Duodenal mucosa (tissue), 2 donors: ENCODE measurements around the gene SHOX.

Experiments used
- H3K27ac ChIP-seq: one replicate; pipeline ENCODE4 v1.7.0; 2013; ENCODE audit warnings: low read depth, low read length
- H3K27me3 ChIP-seq, 2 donors: one replicate each; pipeline ENCODE4 v1.7.0; 2013; ENCODE audit warnings: low read length in 2 of 2, control low read depth in 1 of 2; ENCODE audit not compliant: insufficient read depth in 2 of 2, control insufficient read depth in 1 of 2
- H3K36me3 ChIP-seq, 2 donors: one replicate each; pipeline ENCODE4 v1.7.0; 2013; ENCODE audit warnings: low read length in 2 of 2, control low read depth in 1 of 2; ENCODE audit not compliant: insufficient read depth in 2 of 2, control insufficient read depth in 1 of 2
- H3K4me1 ChIP-seq, 2 donors: one replicate each; pipeline ENCODE4 v1.7.0; 2013; ENCODE audit warnings: low read length in 2 of 2, control low read depth in 1 of 2; ENCODE audit not compliant: insufficient read depth in 2 of 2, control insufficient read depth in 1 of 2
- H3K4me3 ChIP-seq, 2 donors: one replicate each; pipeline ENCODE4 v1.7.0; 2013; ENCODE audit warnings: low read length in 2 of 2, low read depth in 1 of 2
- H3K9ac ChIP-seq, 2 donors: one replicate each; pipeline ENCODE4 v1.7.0; 2013; ENCODE audit warnings: low read length in 2 of 2, low read depth in 1 of 2
- H3K9me3 ChIP-seq, 2 donors: one replicate each; pipeline ENCODE4 v1.7.0; 2013; ENCODE audit warnings: low read length in 2 of 2, control low read depth in 1 of 2; ENCODE audit not compliant: control insufficient read depth in 1 of 2

SHOX gene

GRCh38 chrX:666762-667720, 36.5 kb downstream of the SHOX start:
- no peak overlapping the region for H3K4me3 ChIP-seq
- no peak overlapping the region for H3K27ac ChIP-seq
- H3K9me3 ChIP-seq = peaks cover 0 to 3% of the 10 kb centered on the region in 2 donors
- no peak overlapping the region for H3K9ac ChIP-seq
- no peaks in the 10 kb centered on the region for H3K4me1 ChIP-seq
- H3K36me3 ChIP-seq = no peaks in the 10 kb centered on the region
- H3K27me3 ChIP-seq = no peaks in the 10 kb centered on the region

GRCh38 chrX:670645-671044, 40.1 kb downstream of the SHOX start:
- no peaks in the 10 kb centered on the region for H3K36me3 ChIP-seq
- peaks cover 0 to 3% of the 10 kb centered on the region in 2 donors for H3K9me3 ChIP-seq
- no peak overlapping the region for H3K27ac ChIP-seq
- no peak overlapping the region for H3K4me3 ChIP-seq
- H3K9ac ChIP-seq = no peak overlapping the region
- no peaks in the 10 kb centered on the region for H3K27me3 ChIP-seq
- H3K4me1 ChIP-seq = no peaks in the 10 kb centered on the region

- no peak overlapping the region for H3K27ac ChIP-seq
- H3K4me1 ChIP-seq = no peaks in the 10 kb centered on the region
- H3K27me3 ChIP-seq = no peaks in the 10 kb centered on the region
- no peak overlapping the region for H3K4me3 ChIP-seq
- no peak overlapping the region for H3K9ac ChIP-seq
- no peaks in the 10 kb centered on the region for H3K36me3 ChIP-seq
- H3K9me3 ChIP-seq = no peaks in the 10 kb centered on the region
These were observed 42.3 kb downstream of the SHOX start for GRCh38 chrX:672931-673330.

- H3K4me3 ChIP-seq = no peak overlapping the region
- H3K9me3 ChIP-seq = peaks cover 9 to 14% of the 10 kb centered on the region in 2 donors
- H3K4me1 ChIP-seq = no peaks in the 10 kb centered on the region
- no peaks in the 10 kb centered on the region for H3K27me3 ChIP-seq
- H3K27ac ChIP-seq = no peak overlapping the region
- no peaks in the 10 kb centered on the region for H3K36me3 ChIP-seq
- H3K9ac ChIP-seq = no peak overlapping the region
These were observed 44.8 kb downstream of the SHOX start for GRCh38 chrX:675279-675954.

- Histone ChIP-seq H3K4me1 (no peaks in the 10 kb centered on the region), H3K27me3 (no peaks in the 10 kb centered on the region), H3K9me3 (peaks cover 9 to 14% of the 10 kb centered on the region in 2 donors), H3K9ac (no peak overlapping the region), H3K4me3 (no peak overlapping the region), H3K27ac (no peak overlapping the region), H3K36me3 (no peaks in the 10 kb centered on the region)
These were observed 45.3 kb downstream of the SHOX start for GRCh38 chrX:675955-676295.

- H3K27ac ChIP-seq = no peak overlapping the region
- no peaks in the 10 kb centered on the region for H3K4me1 ChIP-seq
- no peaks in the 10 kb centered on the region for H3K36me3 ChIP-seq
- H3K4me3 ChIP-seq = no peak overlapping the region
- H3K27me3 ChIP-seq = no peaks in the 10 kb centered on the region
- H3K9me3 ChIP-seq = peaks cover 9 to 14% of the 10 kb centered on the region in 2 donors
- H3K9ac ChIP-seq = no peak overlapping the region
These were observed 46.8 kb downstream of the SHOX start for GRCh38 chrX:677376-677775.

- Histone ChIP-seq H3K9ac (no peak overlapping the region), H3K36me3 (no peaks in the 10 kb centered on the region), H3K4me3 (no peak overlapping the region), H3K4me1 (no peaks in the 10 kb centered on the region), H3K9me3 (peaks cover 9 to 14% of the 10 kb centered on the region in 2 donors), H3K27me3 (no peaks in the 10 kb centered on the region), H3K27ac (no peak overlapping the region)
These were observed 48.8 kb downstream of the SHOX start for GRCh38 chrX:679291-679979.

GRCh38 chrX:680062-680461, 49.5 kb downstream of the SHOX start:
- no peak overlapping the region for H3K4me3 ChIP-seq
- H3K9me3 ChIP-seq = peaks cover 9 to 14% of the 10 kb centered on the region in 2 donors
- H3K27me3 ChIP-seq = no peaks in the 10 kb centered on the region
- no peak overlapping the region for H3K9ac ChIP-seq
- H3K27ac ChIP-seq = no peak overlapping the region
- H3K4me1 ChIP-seq = no peaks in the 10 kb centered on the region
- H3K36me3 ChIP-seq = no peaks in the 10 kb centered on the region

- H3K9ac ChIP-seq = no peak overlapping the region
- no peaks in the 10 kb centered on the region for H3K4me1 ChIP-seq
- no peak overlapping the region for H3K4me3 ChIP-seq
- no peak overlapping the region for H3K27ac ChIP-seq
- H3K27me3 ChIP-seq = no peaks in the 10 kb centered on the region
- no peaks in the 10 kb centered on the region for H3K36me3 ChIP-seq
- peaks cover 14% of the 10 kb centered on the region in 2 donors for H3K9me3 ChIP-seq
These were observed 51.4 kb downstream of the SHOX start for GRCh38 chrX:681989-682388.

GRCh38 chrX:682892-683291, 52.3 kb downstream of the SHOX start:
- Histone ChIP-seq H3K9me3 (peaks cover 14% of the 10 kb centered on the region in 2 donors), H3K27me3 (no peaks in the 10 kb centered on the region), H3K4me3 (no peak overlapping the region), H3K27ac (no peak overlapping the region), H3K9ac (no peak overlapping the region), H3K4me1 (no peaks in the 10 kb centered on the region), H3K36me3 (no peaks in the 10 kb centered on the region)
